Measurements from ENCODE around the gene LMAN1L.

DNA sequence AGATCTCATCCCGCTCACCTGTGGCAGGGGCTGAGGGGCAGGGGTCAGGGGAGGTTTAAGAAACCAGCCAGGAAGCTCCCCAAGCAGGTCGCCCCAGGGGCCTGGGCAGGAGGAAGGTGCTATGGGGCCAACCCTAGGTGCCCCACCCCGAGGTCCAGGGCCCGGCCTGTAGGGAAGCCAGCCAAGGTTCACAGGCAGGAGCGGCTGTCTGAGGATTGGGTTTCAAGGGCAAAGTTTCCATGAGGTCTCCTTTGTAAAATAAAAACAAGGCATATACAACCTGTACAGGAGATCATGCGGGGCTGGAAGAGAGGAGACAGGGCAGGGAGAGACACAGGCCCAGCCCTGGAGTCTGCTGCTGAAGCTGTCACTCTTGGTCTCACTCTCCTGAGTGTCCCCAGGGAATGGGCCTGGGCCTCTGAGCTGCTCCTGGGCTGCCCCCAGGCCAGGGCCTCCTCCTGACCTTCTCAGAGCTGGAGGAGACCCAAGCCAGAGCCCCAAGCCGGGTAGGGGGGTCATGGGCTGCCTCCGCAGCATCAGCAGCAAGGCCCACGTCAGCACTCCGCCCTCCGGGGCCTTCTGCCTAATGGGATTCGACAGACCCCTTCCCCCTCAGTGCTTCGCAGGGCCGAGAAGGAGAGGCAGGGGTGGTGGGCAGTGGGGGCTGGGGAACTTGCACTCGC is 19.3 kb downstream of the LMAN1L start:
- TF ChIP-seq, protein P1, sequence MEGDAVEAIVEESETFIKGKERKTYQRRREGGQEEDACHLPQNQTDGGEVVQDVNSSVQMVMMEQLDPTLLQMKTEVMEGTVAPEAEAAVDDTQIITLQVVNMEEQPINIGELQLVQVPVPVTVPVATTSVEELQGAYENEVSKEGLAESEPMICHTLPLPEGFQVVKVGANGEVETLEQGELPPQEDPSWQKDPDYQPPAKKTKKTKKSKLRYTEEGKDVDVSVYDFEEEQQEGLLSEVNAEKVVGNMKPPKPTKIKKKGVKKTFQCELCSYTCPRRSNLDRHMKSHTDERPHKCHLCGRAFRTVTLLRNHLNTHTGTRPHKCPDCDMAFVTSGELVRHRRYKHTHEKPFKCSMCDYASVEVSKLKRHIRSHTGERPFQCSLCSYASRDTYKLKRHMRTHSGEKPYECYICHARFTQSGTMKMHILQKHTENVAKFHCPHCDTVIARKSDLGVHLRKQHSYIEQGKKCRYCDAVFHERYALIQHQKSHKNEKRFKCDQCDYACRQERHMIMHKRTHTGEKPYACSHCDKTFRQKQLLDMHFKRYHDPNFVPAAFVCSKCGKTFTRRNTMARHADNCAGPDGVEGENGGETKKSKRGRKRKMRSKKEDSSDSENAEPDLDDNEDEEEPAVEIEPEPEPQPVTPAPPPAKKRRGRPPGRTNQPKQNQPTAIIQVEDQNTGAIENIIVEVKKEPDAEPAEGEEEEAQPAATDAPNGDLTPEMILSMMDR (IDR thresholded peaks at IDR 0.05; ENCODE audit: low read depth, low read length) = no peak
- TF ChIP-seq EZH2phosphoT487 (IDR thresholded peaks at IDR 0.05; ENCODE audit: low read depth) = no peak

Measured in OCI-LY3 (cell line).